T-helper 2 cell treated with Interferon-gamma antibody and Interleukin-4, amounts not matched to agents 5 μg/mL and 100 μg/mL, for 36 hours (primary cell): ENCODE measurements around the gene CCL4L2.
"Not testable (repeated sequence)": the region's sequence is repeated elsewhere in the genome, so short reads cannot be mapped to it uniquely, and the experiment has no call there.

Source experiments
- DNase-seq: peaks from one replicate; pipeline ENCODE4 v3.0.0; 2021; ENCODE audit warnings: low spot score
- H3K27ac Mint-ChIP-seq: one replicate; pipeline ENCODE4 v1.8.0; 2021; ENCODE audit warnings: mild to moderate bottlenecking, mixed read lengths
- H3K27me3 Mint-ChIP-seq: one replicate; pipeline ENCODE4 v1.8.0; 2021; ENCODE audit warnings: low read depth, mixed read lengths
- H3K36me3 Mint-ChIP-seq: one replicate; pipeline ENCODE4 v1.8.0; 2021; ENCODE audit warnings: low read depth, mixed read lengths
- H3K4me1 Mint-ChIP-seq: one replicate; pipeline ENCODE4 v1.8.0; 2021; ENCODE audit warnings: low read depth, mixed read lengths
- H3K4me3 Mint-ChIP-seq: one replicate; pipeline ENCODE4 v1.8.0; 2022; ENCODE audit warnings: mild to moderate bottlenecking, moderate library complexity, mixed read lengths
- H3K9me3 Mint-ChIP-seq: one replicate; pipeline ENCODE4 v1.8.0; 2021; ENCODE audit warnings: mixed read lengths

CCL4L2 gene

DNA sequence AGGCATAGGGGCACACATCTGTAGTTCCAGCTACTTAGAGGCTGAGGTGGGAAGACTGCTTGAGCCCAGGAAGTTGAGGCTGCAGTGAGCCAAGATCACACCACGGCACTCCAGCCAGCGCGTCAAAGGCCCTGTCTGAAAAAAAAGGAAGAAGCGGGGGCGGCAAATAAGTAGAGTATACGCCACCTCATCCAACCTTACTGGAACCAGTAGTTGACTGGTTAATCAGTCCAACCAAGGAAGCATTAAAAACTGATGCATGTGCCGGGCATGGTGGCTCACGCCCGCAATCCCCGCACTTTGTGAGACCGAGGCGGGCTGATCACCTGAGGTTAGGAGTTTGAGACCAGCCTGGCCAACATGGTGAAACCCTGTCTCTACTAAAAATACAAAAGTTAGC, 12.1 kb downstream of the CCL4L2 start:
- H3K4me3 Mint-ChIP-seq, H3K27me3 Mint-ChIP-seq, H3K36me3 Mint-ChIP-seq, DNase-seq, H3K27ac Mint-ChIP-seq, H3K9me3 Mint-ChIP-seq, H3K4me1 Mint-ChIP-seq: not testable (repeated sequence)

DNA sequence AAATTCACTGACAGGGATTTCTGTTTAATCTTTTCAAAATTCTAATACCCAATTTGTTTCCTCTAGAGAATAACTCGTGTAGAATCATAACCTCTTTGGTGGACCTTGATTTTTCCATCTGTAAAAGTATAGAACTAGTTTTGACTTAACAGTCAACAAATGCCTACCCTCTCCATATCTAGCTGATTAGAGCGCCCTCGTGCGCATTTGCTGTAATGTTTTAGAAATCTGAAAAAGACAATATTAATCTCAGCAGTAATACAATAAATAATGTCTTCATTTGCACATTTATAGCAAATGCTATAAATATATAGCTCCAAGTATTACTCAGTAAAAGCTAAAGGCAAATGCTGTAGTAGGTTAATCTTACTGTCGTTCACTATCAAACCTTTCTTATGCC, 18.8 kb downstream of the CCL4L2 start:
- not testable (repeated sequence) for H3K36me3 Mint-ChIP-seq, H3K27me3 Mint-ChIP-seq, DNase-seq, H3K9me3 Mint-ChIP-seq, H3K4me1 Mint-ChIP-seq, H3K4me3 Mint-ChIP-seq, H3K27ac Mint-ChIP-seq

DNA sequence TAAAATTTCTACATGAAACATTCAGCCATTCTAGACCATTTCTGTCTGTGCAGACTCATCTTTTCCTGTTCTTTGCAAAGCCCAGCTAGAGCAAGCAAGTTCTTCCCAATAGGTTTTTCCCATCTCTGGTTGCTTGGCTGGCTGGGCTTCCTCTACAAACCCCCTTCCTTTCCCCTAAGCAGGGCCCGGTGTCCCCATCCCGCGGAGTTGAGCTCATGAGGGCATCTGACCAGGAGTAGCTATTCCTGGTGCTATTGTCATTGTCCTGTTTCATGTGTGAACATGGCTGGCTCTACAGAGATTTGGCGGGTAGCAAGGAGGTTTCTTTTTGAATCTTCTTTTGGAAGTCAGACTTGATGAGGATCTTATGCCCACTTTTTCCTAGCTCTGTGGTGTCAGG, 31.2 kb downstream of the CCL4L2 start:
- not testable (repeated sequence) for H3K27ac Mint-ChIP-seq, H3K36me3 Mint-ChIP-seq, DNase-seq, H3K9me3 Mint-ChIP-seq, H3K27me3 Mint-ChIP-seq, H3K4me3 Mint-ChIP-seq, H3K4me1 Mint-ChIP-seq
